Stomach (tissue), 4 donors: ENCODE results near the gene FADS3.

Source experiments
- EP300 ChIP-seq: sonication (generic); formaldehyde crosslinking; IDR thresholded peaks from one replicate; pipeline ENCODE4 v1.6.1; 2017; ENCODE audit warnings: antibody characterized with exemption
- POLR2AphosphoS5 ChIP-seq, 3 donors: sonication (generic); formaldehyde crosslinking; IDR thresholded peaks; one replicate each; pipeline ENCODE4 v1.6.1; 2016; ENCODE audit warnings: antibody characterized with exemption in 3 of 3
- TF ChIP-seq, protein P1 (sequence below), 7 experiments: fragments of 450-650 bp in 4 of 7; fragments of 200-600 bp in 3 of 7; sonication (generic) in 3 of 7; IDR thresholded peaks; one replicate each; pipeline ENCODE4 v1.5.1; 2016 to 2019; ENCODE audit warnings: antibody characterized with exemption in 7 of 7, control low read depth in 2 of 7, mild to moderate bottlenecking in 1 of 7

- no peak for TF ChIP-seq EP300
- TF ChIP-seq, protein P1, sequence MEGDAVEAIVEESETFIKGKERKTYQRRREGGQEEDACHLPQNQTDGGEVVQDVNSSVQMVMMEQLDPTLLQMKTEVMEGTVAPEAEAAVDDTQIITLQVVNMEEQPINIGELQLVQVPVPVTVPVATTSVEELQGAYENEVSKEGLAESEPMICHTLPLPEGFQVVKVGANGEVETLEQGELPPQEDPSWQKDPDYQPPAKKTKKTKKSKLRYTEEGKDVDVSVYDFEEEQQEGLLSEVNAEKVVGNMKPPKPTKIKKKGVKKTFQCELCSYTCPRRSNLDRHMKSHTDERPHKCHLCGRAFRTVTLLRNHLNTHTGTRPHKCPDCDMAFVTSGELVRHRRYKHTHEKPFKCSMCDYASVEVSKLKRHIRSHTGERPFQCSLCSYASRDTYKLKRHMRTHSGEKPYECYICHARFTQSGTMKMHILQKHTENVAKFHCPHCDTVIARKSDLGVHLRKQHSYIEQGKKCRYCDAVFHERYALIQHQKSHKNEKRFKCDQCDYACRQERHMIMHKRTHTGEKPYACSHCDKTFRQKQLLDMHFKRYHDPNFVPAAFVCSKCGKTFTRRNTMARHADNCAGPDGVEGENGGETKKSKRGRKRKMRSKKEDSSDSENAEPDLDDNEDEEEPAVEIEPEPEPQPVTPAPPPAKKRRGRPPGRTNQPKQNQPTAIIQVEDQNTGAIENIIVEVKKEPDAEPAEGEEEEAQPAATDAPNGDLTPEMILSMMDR (IDR thresholded peaks at IDR 0.05) = no peak
- no peak for TF ChIP-seq POLR2AphosphoS5 (IDR thresholded peaks at IDR 0.05)
Measured at GRCh38 chr11:61935861-61936260, 44.5 kb upstream of the FADS3 start.
